Suppressor macrophage (primary cell): Measurements from ENCODE around the gene SLC44A5.
"Not testable (repeated sequence)": the region's sequence is repeated elsewhere in the genome, so short reads cannot be mapped to it uniquely, and the experiment has no call there.

Source experiments
- DNase-seq, 4 experiments: peaks; one replicate each; pipeline ENCODE4 v3.0.0-alpha.2; 2020 to 2022

The SLC44A5 gene

GRCh38 chr1:75444220-75444619 lies 166.7 kb downstream of the SLC44A5 start:
- no peak for DNase-seq

- no peak for DNase-seq
Measured at GRCh38 chr1:75440274-75440673, 170.6 kb downstream of the SLC44A5 start.

GRCh38 chr1:75438355-75438754 lies 172.6 kb downstream of the SLC44A5 start:
- peak in 2 of 4 experiments; percentile 11 to 37 for DNase-seq

GRCh38 chr1:75431843-75432242 lies 179.1 kb downstream of the SLC44A5 start:
- no peak for DNase-seq

- no peak for DNase-seq
Measured at GRCh38 chr1:75430526-75430925, 180.4 kb downstream of the SLC44A5 start.

GRCh38 chr1:75426688-75427087 lies 184.2 kb downstream of the SLC44A5 start:
- no peak for DNase-seq

GRCh38 chr1:75425001-75425650 lies 185.8 kb downstream of the SLC44A5 start:
- no peak for DNase-seq

GRCh38 chr1:75423616-75424015 lies 187.3 kb downstream of the SLC44A5 start:
- DNase-seq: no peak

GRCh38 chr1:75423136-75423535 lies 187.8 kb downstream of the SLC44A5 start:
- DNase-seq: no peak

- no peak for DNase-seq
Measured at GRCh38 chr1:75421371-75421770, 189.5 kb downstream of the SLC44A5 start.

- no peak for DNase-seq
Measured at GRCh38 chr1:75415187-75415586, 195.7 kb downstream of the SLC44A5 start.

GRCh38 chr1:75412616-75413015 lies 198.3 kb downstream of the SLC44A5 start:
- DNase-seq: no peak

GRCh38 chr1:75404681-75405080 lies 206.2 kb downstream of the SLC44A5 start:
- not testable (repeated sequence) for DNase-seq

GRCh38 chr1:75403147-75403646 lies 207.7 kb downstream of the SLC44A5 start:
- DNase-seq: not testable (repeated sequence)

- DNase-seq: no peak
Measured at GRCh38 chr1:75400716-75401115, 210.2 kb downstream of the SLC44A5 start.

- DNase-seq: no peak
Measured at GRCh38 chr1:75396745-75397144, 214.2 kb downstream of the SLC44A5 start.

- DNase-seq: no peak
Measured at GRCh38 chr1:75396260-75396659, 214.7 kb downstream of the SLC44A5 start.

- no peak for DNase-seq
Measured at GRCh38 chr1:75394386-75395139, 216.4 kb downstream of the SLC44A5 start.

GRCh38 chr1:75392278-75392677 lies 218.6 kb downstream of the SLC44A5 start:
- no peak for DNase-seq

GRCh38 chr1:75375476-75376447 lies 235.2 kb downstream of the SLC44A5 start:
- DNase-seq: not testable (repeated sequence)

- DNase-seq: no peak
Measured at GRCh38 chr1:75373542-75374159, 237.3 kb downstream of the SLC44A5 start.

GRCh38 chr1:75366595-75366994 lies 244.3 kb downstream of the SLC44A5 start:
- DNase-seq: no peak
